Parathyroid adenoma (tissue), 2 donors: ENCODE results near the gene ASAP3.
"Not testable (repeated sequence)": the region's sequence is repeated elsewhere in the genome, so short reads cannot be mapped to it uniquely, and the experiment has no call there.

Experiments
- H2AFZ ChIP-seq: fragments of 300-600 bp; sonication (generic); one replicate; pipeline ENCODE4 v1.7.0; 2017; ENCODE audit warnings: antibody characterized with exemption, mild to moderate bottlenecking
- H3K27ac ChIP-seq: fragments of 300-600 bp; sonication (generic); one replicate; pipeline ENCODE4 v1.7.0; 2017
- H3K27me3 ChIP-seq: fragments of 300-600 bp; sonication (generic); one replicate; pipeline ENCODE4 v1.7.0; 2017; ENCODE audit warnings: low read length; ENCODE audit not compliant: control insufficient read depth, insufficient read depth
- H3K36me3 ChIP-seq: fragments of 300-600 bp; sonication (generic); one replicate; pipeline ENCODE4 v1.7.0; 2017; ENCODE audit warnings: low read length; ENCODE audit not compliant: control insufficient read depth, insufficient read depth
- H3K4me1 ChIP-seq: fragments of 300-600 bp; sonication (generic); one replicate; pipeline ENCODE4 v1.7.0; 2017; ENCODE audit warnings: control low read depth
- H3K4me2 ChIP-seq: fragments of 300-600 bp; sonication (generic); one replicate; pipeline ENCODE4 v1.7.0; 2017; ENCODE audit warnings: low read length
- H3K4me3 ChIP-seq: fragments of 300-600 bp; sonication (generic); one replicate; pipeline ENCODE4 v1.7.0; 2017; ENCODE audit warnings: low read depth, low read length
- H3K79me2 ChIP-seq: fragments of 300-600 bp; sonication (generic); one replicate; pipeline ENCODE4 v1.7.0; 2017; ENCODE audit warnings: control low read depth
- H3K9ac ChIP-seq: fragments of 300-600 bp; sonication (generic); one replicate; pipeline ENCODE4 v1.7.0; 2017; ENCODE audit warnings: mild to moderate bottlenecking
- H3K9me3 ChIP-seq: fragments of 300-600 bp; sonication (generic); one replicate; pipeline ENCODE4 v1.7.0; 2017; ENCODE audit warnings: low read length; ENCODE audit not compliant: control insufficient read depth
- TF ChIP-seq, protein P1 (sequence below): fragments of 300-600 bp; sonication (generic); IDR thresholded peaks from one replicate; pipeline ENCODE4 v1.7.0; 2017; ENCODE audit warnings: antibody characterized with exemption, mild to moderate bottlenecking
- donor health status: primary hyperparathyroidism.

ASAP3 gene

GRCh38 chr1:23502951-23503350 lies 19.0 kb upstream of the ASAP3 start:
- no peaks in the 10 kb centered on the region for H3K9me3 ChIP-seq
- H2AFZ ChIP-seq: no peak overlapping the region
- TF ChIP-seq, protein P1, sequence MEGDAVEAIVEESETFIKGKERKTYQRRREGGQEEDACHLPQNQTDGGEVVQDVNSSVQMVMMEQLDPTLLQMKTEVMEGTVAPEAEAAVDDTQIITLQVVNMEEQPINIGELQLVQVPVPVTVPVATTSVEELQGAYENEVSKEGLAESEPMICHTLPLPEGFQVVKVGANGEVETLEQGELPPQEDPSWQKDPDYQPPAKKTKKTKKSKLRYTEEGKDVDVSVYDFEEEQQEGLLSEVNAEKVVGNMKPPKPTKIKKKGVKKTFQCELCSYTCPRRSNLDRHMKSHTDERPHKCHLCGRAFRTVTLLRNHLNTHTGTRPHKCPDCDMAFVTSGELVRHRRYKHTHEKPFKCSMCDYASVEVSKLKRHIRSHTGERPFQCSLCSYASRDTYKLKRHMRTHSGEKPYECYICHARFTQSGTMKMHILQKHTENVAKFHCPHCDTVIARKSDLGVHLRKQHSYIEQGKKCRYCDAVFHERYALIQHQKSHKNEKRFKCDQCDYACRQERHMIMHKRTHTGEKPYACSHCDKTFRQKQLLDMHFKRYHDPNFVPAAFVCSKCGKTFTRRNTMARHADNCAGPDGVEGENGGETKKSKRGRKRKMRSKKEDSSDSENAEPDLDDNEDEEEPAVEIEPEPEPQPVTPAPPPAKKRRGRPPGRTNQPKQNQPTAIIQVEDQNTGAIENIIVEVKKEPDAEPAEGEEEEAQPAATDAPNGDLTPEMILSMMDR: no peak
- H3K4me2 ChIP-seq: no peak overlapping the region
- H3K4me1 ChIP-seq: no peaks in the 10 kb centered on the region
- H3K27me3 ChIP-seq: no peaks in the 10 kb centered on the region
- no peaks in the 10 kb centered on the region for H3K36me3 ChIP-seq
- no peak overlapping the region for H3K4me3 ChIP-seq
- no peaks in the 10 kb centered on the region for H3K79me2 ChIP-seq
- no peak overlapping the region for H3K9ac ChIP-seq
- no peak overlapping the region for H3K27ac ChIP-seq

- no peak overlapping the region for H3K4me2 ChIP-seq
- H3K9me3 ChIP-seq: no peaks in the 10 kb centered on the region
- no peak overlapping the region for H3K9ac ChIP-seq
- H3K4me1 ChIP-seq: no peaks in the 10 kb centered on the region
- no peak overlapping the region for H3K4me3 ChIP-seq
- TF ChIP-seq, protein P1: no peak
- no peak overlapping the region for H3K27ac ChIP-seq
- H3K36me3 ChIP-seq: no peaks in the 10 kb centered on the region
- H3K27me3 ChIP-seq: no peaks in the 10 kb centered on the region
- H2AFZ ChIP-seq: no peak overlapping the region
- H3K79me2 ChIP-seq: no peaks in the 10 kb centered on the region
Measured at GRCh38 chr1:23500466-23500865, 16.5 kb upstream of the ASAP3 start.

- TF ChIP-seq, protein P1: no peak
- no peaks in the 10 kb centered on the region for H3K4me1 ChIP-seq
- H3K36me3 ChIP-seq: no peaks in the 10 kb centered on the region
Measured at GRCh38 chr1:23497777-23498439, 13.9 kb upstream of the ASAP3 start.

GRCh38 chr1:23496490-23497181 lies 12.7 kb upstream of the ASAP3 start:
- H3K9ac ChIP-seq: no peak overlapping the region
- H3K36me3 ChIP-seq: no peaks in the 10 kb centered on the region
- H3K79me2 ChIP-seq: no peaks in the 10 kb centered on the region
- no peaks in the 10 kb centered on the region for H3K27me3 ChIP-seq
- TF ChIP-seq, protein P1: no peak
- no peaks in the 10 kb centered on the region for H3K4me1 ChIP-seq
- H3K4me3 ChIP-seq: no peak overlapping the region
- no peaks in the 10 kb centered on the region for H3K9me3 ChIP-seq
- no peak overlapping the region for H3K4me2 ChIP-seq
- H3K27ac ChIP-seq: no peak overlapping the region
- H2AFZ ChIP-seq: no peak overlapping the region

More at GRCh38 chr1:23497777-23498439, 13.9 kb upstream of the ASAP3 start:
- Histone ChIP-seq H3K27ac (no peak overlapping the region), H3K4me2 (no peak overlapping the region), H3K79me2 (no peaks in the 10 kb centered on the region), H3K9ac (no peak overlapping the region), H3K9me3 (no peaks in the 10 kb centered on the region), H3K4me3 (no peak overlapping the region), H2AFZ (no peak overlapping the region), H3K27me3 (no peaks in the 10 kb centered on the region)

GRCh38 chr1:23494836-23495235 lies 10.9 kb upstream of the ASAP3 start:
- not testable (repeated sequence) for H3K9me3 ChIP-seq, H3K27me3 ChIP-seq, H3K79me2 ChIP-seq, H3K4me3 ChIP-seq, H3K36me3 ChIP-seq, H2AFZ ChIP-seq, H3K27ac ChIP-seq, H3K4me2 ChIP-seq, H3K9ac ChIP-seq, H3K4me1 ChIP-seq

DNA sequence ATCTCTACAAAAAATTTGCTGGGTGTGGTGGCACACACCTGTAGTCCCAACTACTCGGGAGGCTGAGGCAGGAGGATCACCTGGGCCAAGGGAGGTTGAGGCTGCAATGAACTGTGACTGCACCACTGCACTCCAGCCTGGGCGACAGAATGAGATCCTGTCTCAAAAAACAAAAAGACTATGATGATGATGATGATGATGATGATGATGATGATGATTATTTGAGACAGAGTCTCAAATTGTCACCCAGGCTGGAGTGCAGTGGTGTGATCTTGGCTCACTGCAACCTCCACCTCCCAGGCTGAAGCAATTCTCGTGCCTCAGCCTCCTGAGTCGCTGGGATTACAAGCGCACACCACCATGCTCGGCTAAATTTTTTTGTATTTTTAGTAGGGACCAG lies 8.8 kb upstream of the ASAP3 start:
- H3K4me1 ChIP-seq, H3K4me3 ChIP-seq, H3K27me3 ChIP-seq, H3K36me3 ChIP-seq, H2AFZ ChIP-seq, H3K4me2 ChIP-seq, H3K9me3 ChIP-seq, H3K79me2 ChIP-seq, H3K27ac ChIP-seq, H3K9ac ChIP-seq: not testable (repeated sequence)
